Subcutaneous abdominal adipose tissue (tissue), 5 donors: Measurements from ENCODE around the gene SLC7A14.
"Not testable (repeated sequence)": the region's sequence is repeated elsewhere in the genome, so short reads cannot be mapped to it uniquely, and the experiment has no call there.

Experiments
- H3K27ac ChIP-seq: one replicate; pipeline ENCODE4 v1.7.0; 2013; ENCODE audit warnings: low read depth, mild to moderate bottlenecking, inconsistent platforms, low read length, moderate library complexity
- H3K27me3 ChIP-seq, 5 donors: one replicate each; pipeline ENCODE4 v1.7.0; 2013; ENCODE audit warnings: low read length in 5 of 5, inconsistent platforms in 1 of 5; ENCODE audit not compliant: control insufficient read depth in 5 of 5, insufficient read depth in 4 of 5
- H3K36me3 ChIP-seq, 5 donors: one replicate each; pipeline ENCODE4 v1.7.0; 2013; ENCODE audit warnings: low read length in 5 of 5; ENCODE audit not compliant: control insufficient read depth in 5 of 5, insufficient read depth in 5 of 5
- H3K4me1 ChIP-seq, 5 donors: one replicate each; pipeline ENCODE4 v1.7.0; 2013; ENCODE audit warnings: low read length in 5 of 5, mild to moderate bottlenecking in 3 of 5, moderate library complexity in 1 of 5; ENCODE audit not compliant: control insufficient read depth in 5 of 5, insufficient read depth in 5 of 5
- H3K4me3 ChIP-seq, 5 donors: one replicate each; pipeline ENCODE4 v1.7.0; 2013; ENCODE audit warnings: low read length in 5 of 5, low read depth in 1 of 5
- H3K9ac ChIP-seq, 5 donors: one replicate each; pipeline ENCODE4 v1.7.0; 2013; ENCODE audit warnings: low read length in 5 of 5, mild to moderate bottlenecking in 4 of 5, moderate library complexity in 3 of 5
- H3K9me3 ChIP-seq, 5 donors: one replicate each; pipeline ENCODE4 v1.7.0; 2013; ENCODE audit warnings: low read length in 5 of 5; ENCODE audit not compliant: control insufficient read depth in 5 of 5
- donor health status: healthy.
- donor health status: healthy.
- donor health status: healthy.
- donor health status: healthy.
- donor health status: healthy.

SLC7A14 gene

DNA sequence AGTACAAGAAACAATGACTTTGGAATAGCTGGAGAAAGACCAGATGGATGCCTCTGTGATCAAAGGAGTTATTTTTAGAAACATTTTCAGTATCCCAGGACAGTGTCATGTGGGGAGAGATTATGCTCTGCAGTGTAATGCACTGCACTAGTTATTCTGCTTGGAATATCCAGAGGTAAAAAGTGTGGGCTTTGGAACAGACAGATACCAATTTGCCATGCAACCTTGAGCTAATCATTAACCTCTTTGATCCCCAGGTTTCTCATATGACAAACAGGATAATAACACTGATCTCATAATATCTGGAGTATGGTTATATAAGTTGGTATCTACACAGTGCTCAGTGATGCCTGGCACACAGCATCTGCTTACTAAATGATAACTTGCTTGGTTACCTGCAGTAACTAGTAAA, 12.2 kb upstream of the SLC7A14 start:
- no peaks in the 10 kb centered on the region for H3K36me3 ChIP-seq
- H3K4me3 ChIP-seq: no peak overlapping the region
- no peaks in the 10 kb centered on the region for H3K9me3 ChIP-seq
- no peaks in the 10 kb centered on the region for H3K4me1 ChIP-seq
- no peak overlapping the region for H3K9ac ChIP-seq
- H3K27me3 ChIP-seq: no peaks in the 10 kb centered on the region
- H3K27ac ChIP-seq: no peak overlapping the region

DNA sequence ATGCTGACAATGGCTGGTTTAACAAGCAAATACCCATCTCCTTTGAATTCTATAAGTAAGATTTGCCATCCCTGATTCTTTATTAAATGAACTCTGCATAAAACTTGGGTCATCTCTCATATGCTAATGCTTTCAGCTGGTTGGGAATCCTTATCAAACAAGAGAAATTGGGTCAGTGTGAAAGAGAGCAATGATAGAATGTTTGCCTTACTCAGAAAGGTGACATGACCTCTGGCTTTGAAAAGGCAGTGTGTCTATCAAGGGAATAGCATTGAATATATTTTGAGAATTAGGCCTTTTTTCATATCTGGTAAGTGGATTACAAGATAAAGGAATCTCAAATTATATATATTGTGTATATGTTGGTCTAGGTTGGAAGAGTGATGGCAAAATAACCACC, 8.7 kb upstream of the SLC7A14 start:
- Histone ChIP-seq H3K9ac (no peak overlapping the region), H3K36me3 (no peaks in the 10 kb centered on the region), H3K4me1 (no peaks in the 10 kb centered on the region), H3K9me3 (no peaks in the 10 kb centered on the region), H3K27me3 (no peaks in the 10 kb centered on the region), H3K4me3 (no peak overlapping the region), H3K27ac (no peak overlapping the region)

DNA sequence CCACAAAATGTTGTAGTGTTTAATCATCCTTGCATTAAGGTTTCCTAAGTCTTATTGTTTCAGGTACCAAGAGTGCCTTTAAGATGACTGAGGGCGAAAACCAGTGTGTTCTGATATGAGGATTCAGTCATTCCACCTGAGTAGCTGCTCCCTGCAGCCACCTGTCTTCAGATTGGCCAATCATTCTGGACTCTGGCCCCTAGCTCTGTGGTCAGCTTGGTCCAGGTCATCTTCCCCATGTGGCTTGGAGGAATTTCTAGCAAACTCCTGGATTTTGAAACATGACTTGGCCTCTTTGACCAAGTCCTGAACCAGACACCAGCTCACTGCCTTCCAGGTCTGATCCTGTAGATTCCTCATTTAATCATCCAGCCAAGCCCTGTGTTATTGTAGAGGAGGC, 7.8 kb upstream of the SLC7A14 start:
- no peaks in the 10 kb centered on the region for H3K36me3 ChIP-seq
- no peak overlapping the region for H3K27ac ChIP-seq
- no peak overlapping the region for H3K4me3 ChIP-seq
- no peaks in the 10 kb centered on the region for H3K4me1 ChIP-seq
- no peaks in the 10 kb centered on the region for H3K9me3 ChIP-seq
- H3K9ac ChIP-seq: no peak overlapping the region
- no peaks in the 10 kb centered on the region for H3K27me3 ChIP-seq

DNA sequence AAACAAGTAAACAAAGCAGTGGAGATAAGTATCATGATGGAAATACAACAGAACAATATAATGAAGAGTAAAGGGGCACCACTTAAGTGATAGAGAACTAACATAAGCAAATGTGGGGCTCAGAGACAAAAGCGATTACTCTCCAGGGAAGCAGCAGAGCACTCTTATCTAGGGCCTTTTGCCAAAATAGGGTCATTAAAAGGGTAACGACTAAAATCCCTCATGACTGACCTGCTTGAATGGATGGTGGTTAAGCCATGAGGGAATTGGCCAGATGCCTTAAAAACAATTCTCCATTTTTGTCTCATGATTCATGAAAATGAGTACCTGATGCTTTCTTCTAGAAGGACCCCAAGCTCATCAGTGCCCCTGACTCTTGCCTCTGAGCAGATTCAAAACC, 3.2 kb upstream of the SLC7A14 start:
- no peak overlapping the region for H3K9ac ChIP-seq
- H3K27ac ChIP-seq: no peak overlapping the region
- H3K36me3 ChIP-seq: no peaks in the 10 kb centered on the region
- H3K4me3 ChIP-seq: no peak overlapping the region
- H3K27me3 ChIP-seq: peaks cover 10 to 29% (median 18%) of the 10 kb centered on the region in 5 donors
- peaks cover 0 to 8% (median 6%) of the 10 kb centered on the region in 5 donors for H3K4me1 ChIP-seq
- H3K9me3 ChIP-seq: peaks cover 0 to 3% (median 0%) of the 10 kb centered on the region in 5 donors

GRCh38 chr3:170585008-170585936, 603 bp downstream of the SLC7A14 start:
- H3K36me3 ChIP-seq: no peaks in the 10 kb centered on the region
- peak overlapping the region in 1 of 5 donors; percentile 17 for H3K4me3 ChIP-seq
- peaks cover 0 to 3% (median 0%) of the 10 kb centered on the region in 5 donors for H3K9me3 ChIP-seq
- no peak overlapping the region for H3K27ac ChIP-seq
- peaks cover 0 to 8% (median 6%) of the 10 kb centered on the region in 5 donors for H3K4me1 ChIP-seq
- no peak overlapping the region for H3K9ac ChIP-seq
- H3K27me3 ChIP-seq: peaks cover 10 to 37% (median 23%) of the 10 kb centered on the region in 5 donors

DNA sequence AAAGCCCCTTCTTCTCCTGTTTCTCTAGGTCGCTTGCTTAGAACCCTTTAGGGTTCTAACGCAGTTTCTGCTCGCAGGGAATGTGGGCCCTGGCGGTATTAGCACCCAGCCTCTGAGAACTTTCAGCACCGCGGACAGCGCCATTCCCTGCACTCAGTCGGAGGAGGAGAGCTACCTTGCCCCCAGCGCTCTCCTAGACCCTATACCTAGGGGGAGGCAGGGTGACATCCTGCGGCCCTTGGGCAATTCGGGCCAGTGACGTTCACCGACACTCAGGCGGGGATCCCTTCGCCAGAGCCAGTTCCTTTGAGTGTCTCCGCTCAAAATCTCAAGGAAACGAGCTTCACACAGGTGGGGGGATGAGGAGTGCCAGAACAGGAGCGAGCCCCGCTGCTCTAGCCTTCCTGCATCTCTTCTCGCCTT, 1.3 kb downstream of the SLC7A14 start:
- Histone ChIP-seq H3K36me3 (no peaks in the 10 kb centered on the region), H3K4me3 (no peak overlapping the region), H3K27ac (no peak overlapping the region), H3K9ac (no peak overlapping the region), H3K4me1 (peaks cover 0 to 8% (median 6%) of the 10 kb centered on the region in 5 donors), H3K9me3 (peaks cover 0 to 3% (median 0%) of the 10 kb centered on the region in 5 donors), H3K27me3 (peaks cover 10 to 37% (median 23%) of the 10 kb centered on the region in 5 donors)

DNA sequence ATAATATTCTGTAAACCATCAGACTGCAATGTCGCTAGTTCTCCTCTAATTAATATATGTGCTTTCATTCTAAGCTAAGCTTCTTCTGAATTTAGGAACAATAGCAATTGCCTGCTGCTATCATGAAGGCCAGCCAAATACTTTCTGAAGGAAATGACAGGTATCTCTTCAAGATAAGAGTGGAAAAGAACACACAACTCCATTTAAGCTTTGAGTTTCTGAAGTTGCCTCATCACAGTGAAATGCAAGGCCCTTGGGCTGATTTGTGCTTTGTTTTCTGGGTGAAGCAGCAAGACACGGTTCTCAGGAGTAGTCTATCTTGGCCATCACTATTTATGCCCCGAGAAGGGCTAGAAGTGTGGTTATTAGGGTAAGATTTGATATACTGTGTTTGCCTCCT, 6.2 kb downstream of the SLC7A14 start:
- no peaks in the 10 kb centered on the region for H3K9me3 ChIP-seq
- no peak overlapping the region for H3K27ac ChIP-seq
- H3K36me3 ChIP-seq: no peaks in the 10 kb centered on the region
- no peak overlapping the region for H3K4me3 ChIP-seq
- peaks cover 0 to under 1% (median 0%) of the 10 kb centered on the region in 5 donors for H3K4me1 ChIP-seq
- no peak overlapping the region for H3K9ac ChIP-seq
- H3K27me3 ChIP-seq: peaks cover 2 to 12% (median 11%) of the 10 kb centered on the region in 5 donors

- Histone ChIP-seq H3K9me3 (no peaks in the 10 kb centered on the region), H3K36me3 (no peaks in the 10 kb centered on the region), H3K27me3 (no peaks in the 10 kb centered on the region), H3K4me1 (peaks cover 0 to 11% (median 4%) of the 10 kb centered on the region in 5 donors), H3K4me3 (no peak overlapping the region), H3K27ac (peak overlapping the region; percentile 26), H3K9ac (no peak overlapping the region)
Observed at GRCh38 chr3:170572665-170573253, 13.1 kb downstream of the SLC7A14 start.

DNA sequence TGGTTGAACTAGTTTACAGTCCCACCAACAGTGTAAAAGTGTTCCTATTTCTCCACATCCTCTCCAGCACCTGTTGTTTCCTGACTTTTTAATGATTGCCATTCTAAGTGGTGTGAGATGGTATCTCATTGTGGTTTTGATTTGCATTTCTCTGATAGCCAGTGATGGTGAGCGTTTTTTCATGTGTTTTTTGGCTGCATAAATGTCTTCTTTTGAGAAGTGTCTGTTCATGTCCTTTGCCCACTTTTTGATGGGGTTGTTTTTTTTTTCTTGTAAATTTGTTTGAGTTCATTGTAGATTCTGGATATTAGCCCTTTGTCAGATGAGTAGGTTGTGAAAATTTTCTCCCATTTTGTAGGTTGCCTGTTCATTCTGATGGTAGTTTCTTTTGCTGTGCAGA, 18.3 kb downstream of the SLC7A14 start:
- not testable (repeated sequence) for H3K36me3 ChIP-seq, H3K4me3 ChIP-seq, H3K27ac ChIP-seq, H3K9me3 ChIP-seq, H3K27me3 ChIP-seq, H3K9ac ChIP-seq, H3K4me1 ChIP-seq

DNA sequence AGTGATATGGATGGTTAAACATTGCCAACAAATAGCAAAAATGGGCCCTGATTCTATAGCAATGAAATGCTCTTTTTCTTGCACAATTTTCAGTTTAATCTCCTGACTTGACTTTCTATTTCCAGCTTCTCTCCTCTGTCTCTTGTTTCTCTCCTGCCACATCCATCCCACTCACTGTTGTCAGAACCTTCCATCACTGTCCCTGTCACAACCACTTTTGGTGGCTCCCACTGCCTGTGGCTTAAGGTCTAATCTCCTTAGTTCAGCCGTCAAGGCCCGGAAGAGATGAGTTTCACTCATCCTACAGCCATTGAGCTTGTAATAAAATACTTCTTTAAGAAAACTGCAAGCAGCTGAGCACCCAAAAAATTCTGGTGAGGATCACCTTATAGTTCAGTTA, 19.5 kb downstream of the SLC7A14 start:
- H3K36me3 ChIP-seq: no peaks in the 10 kb centered on the region
- peaks cover 0 to 4% (median 0%) of the 10 kb centered on the region in 5 donors for H3K4me1 ChIP-seq
- no peak overlapping the region for H3K9ac ChIP-seq
- no peaks in the 10 kb centered on the region for H3K27me3 ChIP-seq
- H3K4me3 ChIP-seq: no peak overlapping the region
- peaks cover 0 to 2% (median 0%) of the 10 kb centered on the region in 5 donors for H3K9me3 ChIP-seq
- H3K27ac ChIP-seq: no peak overlapping the region
